Choroid plexus epithelial cell (primary cell): ENCODE data around the gene SREBF2.

Source experiments
- DNase-seq: peaks from one replicate; pipeline ENCODE4 v3.0.0-alpha.2; 2010; ENCODE audit warnings: low read depth
- H3K4me3 ChIP-seq: 2 replicates; pipeline ENCODE4 v1.5.1; 2011; ENCODE audit warnings: low read depth, mild to moderate bottlenecking, control low read depth, low read length, moderate library complexity
- TF ChIP-seq, protein P1 (sequence below): conservative IDR thresholded peaks from 2 replicates; pipeline ENCODE4 v1.5.1; 2011; ENCODE audit warnings: low read depth, mild to moderate bottlenecking, control low read depth, inconsistent platforms, low read length, moderate library complexity

Gene SREBF2

GRCh38 chr22:41827671-41828070 lies 5.2 kb upstream of the SREBF2 start:
- no peak for DNase-seq
- TF ChIP-seq, protein P1, sequence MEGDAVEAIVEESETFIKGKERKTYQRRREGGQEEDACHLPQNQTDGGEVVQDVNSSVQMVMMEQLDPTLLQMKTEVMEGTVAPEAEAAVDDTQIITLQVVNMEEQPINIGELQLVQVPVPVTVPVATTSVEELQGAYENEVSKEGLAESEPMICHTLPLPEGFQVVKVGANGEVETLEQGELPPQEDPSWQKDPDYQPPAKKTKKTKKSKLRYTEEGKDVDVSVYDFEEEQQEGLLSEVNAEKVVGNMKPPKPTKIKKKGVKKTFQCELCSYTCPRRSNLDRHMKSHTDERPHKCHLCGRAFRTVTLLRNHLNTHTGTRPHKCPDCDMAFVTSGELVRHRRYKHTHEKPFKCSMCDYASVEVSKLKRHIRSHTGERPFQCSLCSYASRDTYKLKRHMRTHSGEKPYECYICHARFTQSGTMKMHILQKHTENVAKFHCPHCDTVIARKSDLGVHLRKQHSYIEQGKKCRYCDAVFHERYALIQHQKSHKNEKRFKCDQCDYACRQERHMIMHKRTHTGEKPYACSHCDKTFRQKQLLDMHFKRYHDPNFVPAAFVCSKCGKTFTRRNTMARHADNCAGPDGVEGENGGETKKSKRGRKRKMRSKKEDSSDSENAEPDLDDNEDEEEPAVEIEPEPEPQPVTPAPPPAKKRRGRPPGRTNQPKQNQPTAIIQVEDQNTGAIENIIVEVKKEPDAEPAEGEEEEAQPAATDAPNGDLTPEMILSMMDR, result no peak
- H3K4me3 ChIP-seq, result no peak overlapping the region

DNA sequence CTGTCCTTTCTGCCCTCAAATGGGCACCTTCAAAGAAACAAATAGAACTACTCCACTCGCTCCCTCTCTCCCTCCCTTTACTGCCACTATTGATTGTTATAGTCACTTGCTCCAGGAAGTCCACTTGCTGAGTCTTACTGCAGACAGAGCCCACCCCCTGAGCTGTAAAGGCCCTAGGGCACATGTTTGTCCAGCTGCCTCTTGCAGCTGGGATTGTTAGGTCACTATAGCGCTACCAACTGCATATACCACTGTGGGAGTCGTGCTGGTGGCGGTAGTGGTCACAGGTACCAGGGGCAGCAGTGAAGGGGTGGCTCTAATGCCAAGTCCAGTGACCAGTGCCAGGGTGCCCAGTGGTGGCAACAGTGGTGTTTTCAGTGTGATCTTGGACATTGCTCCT lies 4.4 kb upstream of the SREBF2 start:
- TF ChIP-seq, protein P1, result no peak
- no peak for DNase-seq
- no peak overlapping the region for H3K4me3 ChIP-seq

GRCh38 chr22:41830174-41830573 lies 2.7 kb upstream of the SREBF2 start:
- TF ChIP-seq, protein P1, result no peak
- H3K4me3 ChIP-seq, result no peak overlapping the region
- DNase-seq, result no peak

- no peak overlapping the region for H3K4me3 ChIP-seq
- TF ChIP-seq, protein P1, result no peak
Measured at GRCh38 chr22:41831383-41831782, 1.5 kb upstream of the SREBF2 start.

GRCh38 chr22:41831828-41832552 lies 915 bp upstream of the SREBF2 start:
- TF ChIP-seq, protein P1, result no peak
- no peak for DNase-seq
- H3K4me3 ChIP-seq, result peak overlapping the region; percentile 95

More at GRCh38 chr22:41831383-41831782, 1.5 kb upstream of the SREBF2 start:
- DNase-seq, result no peak

DNA sequence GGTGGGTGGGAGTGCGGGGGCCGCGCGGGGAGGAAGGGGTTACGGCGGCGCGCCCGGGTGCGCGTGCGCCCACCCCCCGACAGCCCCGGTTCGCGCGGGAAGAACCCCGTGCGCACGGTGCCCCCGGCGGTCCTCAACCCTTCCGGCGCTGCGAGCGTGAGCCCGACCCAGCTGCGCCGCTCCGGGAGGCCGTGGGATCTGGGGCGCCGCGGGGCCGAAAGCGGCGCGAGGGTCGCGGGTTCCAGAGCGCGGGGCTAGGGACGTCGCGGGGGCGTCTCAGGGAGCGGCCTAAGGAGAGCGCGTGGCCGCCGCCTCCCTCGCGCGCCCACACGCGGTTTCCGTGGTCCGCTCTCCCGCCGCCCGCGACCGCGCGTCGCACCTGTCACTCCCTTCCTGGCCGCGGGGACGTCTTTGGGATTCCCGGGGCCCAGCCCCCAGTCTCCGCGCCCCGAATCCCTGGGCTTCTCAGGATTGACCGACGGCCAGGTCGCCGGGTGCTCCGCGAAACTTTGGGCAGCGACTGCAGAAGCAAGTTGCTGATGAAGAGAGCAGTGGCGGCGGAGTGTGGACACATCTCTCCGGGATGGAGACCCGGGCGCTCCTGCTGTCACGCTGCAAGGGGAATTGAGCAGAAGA lies 582 bp downstream of the SREBF2 start:
- no peak for DNase-seq
- peak overlapping the region; percentile 95 for H3K4me3 ChIP-seq
- TF ChIP-seq, protein P1, result no peak
